Stromal cell of bone marrow (primary cell): ENCODE results near the gene MYO3B.

Source experiments
- DNase-seq: peaks from one replicate; pipeline ENCODE4 v3.0.0-alpha.2; 2012; ENCODE audit warnings: low read depth

The MYO3B gene

GRCh38 chr2:170235860-170236679 is 58.1 kb downstream of the MYO3B start:
- peak; percentile 40 for DNase-seq

GRCh38 chr2:170236680-170237047 is 58.7 kb downstream of the MYO3B start:
- DNase-seq, result no peak

GRCh38 chr2:170237572-170238120 is 59.7 kb downstream of the MYO3B start:
- no peak for DNase-seq

GRCh38 chr2:170238776-170239175 is 60.8 kb downstream of the MYO3B start:
- no peak for DNase-seq

- no peak for DNase-seq
These were observed 62.7 kb downstream of the MYO3B start for GRCh38 chr2:170240629-170241028.

DNA sequence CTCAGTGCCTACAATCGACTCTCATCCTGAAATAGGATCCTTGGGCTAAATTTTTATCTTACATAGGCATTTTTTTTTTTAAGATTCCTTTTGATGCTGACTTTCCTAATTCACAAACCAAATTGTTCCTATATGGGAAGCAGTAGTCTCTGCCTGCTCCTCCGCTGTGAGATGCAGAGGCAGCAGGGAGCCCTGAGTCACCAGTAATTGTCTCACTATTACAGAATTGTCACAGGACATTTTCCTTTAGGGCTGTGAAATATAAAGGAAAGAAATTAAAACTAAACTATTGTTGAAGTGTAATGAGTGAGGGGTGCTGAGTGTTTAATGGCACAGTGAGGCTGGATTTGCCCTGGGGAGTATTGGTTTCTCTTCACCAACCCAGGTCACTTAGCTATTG is 63.8 kb downstream of the MYO3B start:
- no peak for DNase-seq

DNA sequence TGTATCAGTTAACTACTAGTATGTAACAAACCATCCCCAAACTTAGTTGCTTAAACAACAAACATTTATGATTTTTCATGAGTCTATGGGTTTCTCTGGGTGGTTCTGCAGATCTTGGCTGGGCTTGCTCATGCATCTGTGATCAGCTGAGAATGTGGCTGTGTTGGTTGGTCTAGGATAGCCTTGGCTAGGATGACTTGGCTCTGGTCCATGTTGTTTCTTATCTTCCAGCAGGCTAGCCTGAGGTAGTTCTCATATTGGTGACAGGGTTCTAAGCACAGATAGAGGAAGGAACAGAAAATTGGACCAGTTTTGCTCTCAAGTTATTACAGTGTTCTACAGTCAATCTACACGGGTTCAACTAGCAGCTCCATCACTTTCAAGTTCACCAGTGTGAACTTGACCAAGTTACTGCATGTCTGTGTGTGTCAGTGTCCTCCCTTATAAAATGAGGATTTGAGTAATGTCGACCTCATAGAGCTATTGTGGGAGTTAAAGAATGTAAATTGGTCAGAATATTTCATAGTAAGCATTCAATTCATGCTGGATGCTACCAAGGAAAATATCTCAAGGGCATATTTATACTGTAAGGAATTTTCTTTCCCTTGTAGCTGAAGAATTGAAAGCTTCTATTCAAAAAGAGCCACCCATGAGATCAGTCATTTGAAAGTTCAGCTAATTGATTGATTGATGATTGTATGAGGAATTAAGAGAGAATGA is 65.3 kb downstream of the MYO3B start:
- no peak for DNase-seq

DNA sequence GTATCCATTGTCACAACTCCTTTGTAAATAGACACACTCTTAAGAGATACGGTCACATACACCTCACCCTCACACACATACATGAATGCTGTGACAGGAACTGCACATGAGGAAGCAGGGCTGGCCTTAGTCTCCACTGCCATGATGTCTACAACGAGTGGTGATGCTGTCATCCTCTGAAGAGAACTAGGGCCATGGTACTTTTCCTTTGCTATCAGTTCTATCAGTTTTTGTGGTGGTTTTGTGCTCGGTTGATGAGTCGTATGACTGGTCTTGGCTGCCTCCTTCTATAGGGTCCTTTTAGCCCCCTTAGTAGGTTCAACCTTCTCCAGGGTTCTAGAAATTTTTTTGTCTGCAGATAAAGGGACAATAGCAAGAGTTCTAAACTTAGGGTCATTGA is 66.0 kb downstream of the MYO3B start:
- no peak for DNase-seq

- no peak for DNase-seq
These were observed 66.6 kb downstream of the MYO3B start for GRCh38 chr2:170244555-170244954.

GRCh38 chr2:170245312-170245711 is 67.4 kb downstream of the MYO3B start:
- no peak for DNase-seq

GRCh38 chr2:170247333-170247732 is 69.4 kb downstream of the MYO3B start:
- no peak for DNase-seq

GRCh38 chr2:170247882-170248393 is 70.0 kb downstream of the MYO3B start:
- no peak for DNase-seq

GRCh38 chr2:170248574-170249393 is 70.8 kb downstream of the MYO3B start:
- DNase-seq, result no peak

- DNase-seq, result no peak
These were observed 71.8 kb downstream of the MYO3B start for GRCh38 chr2:170249761-170250160.

DNA sequence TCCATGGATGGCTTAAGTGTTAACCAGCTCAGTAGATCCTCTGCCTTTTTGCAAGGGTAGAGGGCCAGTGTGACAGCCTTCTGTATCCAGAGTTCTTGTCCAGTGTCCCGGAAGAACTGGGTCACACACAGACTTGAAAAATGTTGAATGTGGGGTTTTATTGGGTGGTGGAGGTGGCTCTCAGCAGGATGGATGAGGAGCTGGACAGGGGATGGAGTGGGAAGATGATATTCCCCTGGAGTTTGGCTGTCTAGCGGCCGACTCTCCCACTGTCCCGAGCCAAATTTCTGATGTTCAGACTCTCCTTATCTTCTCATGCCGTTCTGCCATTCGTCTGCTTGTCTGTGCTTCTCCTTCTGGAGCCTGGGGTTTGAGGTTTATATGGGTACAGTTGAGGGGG is 72.6 kb downstream of the MYO3B start:
- DNase-seq, result no peak

DNA sequence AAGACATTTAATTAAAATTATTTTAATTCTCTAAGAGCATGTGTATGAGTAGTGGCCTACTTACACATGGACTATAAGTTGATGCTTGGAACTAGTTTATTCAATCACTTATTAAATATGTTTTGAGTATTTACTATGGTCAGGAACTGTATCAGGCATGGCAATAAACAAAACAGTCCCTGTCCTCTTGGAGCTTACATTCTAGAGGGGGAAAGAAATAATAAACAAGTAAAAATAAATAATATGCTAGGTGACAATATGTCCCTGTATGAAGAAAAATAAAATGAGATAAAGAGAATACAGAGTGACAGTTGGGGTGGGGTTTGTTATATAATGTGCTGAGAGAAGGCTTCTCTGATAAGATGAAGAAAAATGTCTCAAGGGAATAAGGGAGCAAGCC is 74.5 kb downstream of the MYO3B start:
- no peak for DNase-seq

GRCh38 chr2:170253721-170254230 is 75.8 kb downstream of the MYO3B start:
- no peak for DNase-seq

GRCh38 chr2:170254293-170254732 is 76.4 kb downstream of the MYO3B start:
- no peak for DNase-seq

GRCh38 chr2:170255137-170255536 is 77.2 kb downstream of the MYO3B start:
- DNase-seq, result no peak

GRCh38 chr2:170255971-170256370 is 78.0 kb downstream of the MYO3B start:
- DNase-seq, result peak; percentile 6

- DNase-seq, result no peak
These were observed 80.4 kb downstream of the MYO3B start for GRCh38 chr2:170258382-170258781.

GRCh38 chr2:170260188-170260587 is 82.2 kb downstream of the MYO3B start:
- no peak for DNase-seq
